ENCODE data around the gene MYDGF.
A peak's percentile ranks its signal among the peaks of the same experiment; 100 is the strongest.

Gene MYDGF

GRCh38 chr19:4640247-4641000, 29.7 kb downstream of the MYDGF start:
- no peak for DNase-seq

GRCh38 chr19:4639531-4640246, 30.5 kb downstream of the MYDGF start:
- DNase-seq, result no peak

GRCh38 chr19:4638828-4639530, 31.2 kb downstream of the MYDGF start, which contains the start of gene TNFAIP8L1:
TSS of gene TNFAIP8L1 (plus strand) at chr19:4639516. CDS start at chr19:4651870, 12,354 bp downstream.
- DNase-seq, result peak; percentile 89

- no peak for DNase-seq
Measured at GRCh38 chr19:4638317-4638716, 31.8 kb downstream of the MYDGF start.

GRCh38 chr19:4636761-4637160, 33.4 kb downstream of the MYDGF start:
- no peak for DNase-seq

GRCh38 chr19:4636151-4636717, 33.9 kb downstream of the MYDGF start:
- peak; percentile 34 for DNase-seq

GRCh38 chr19:4635754-4636116, 34.4 kb downstream of the MYDGF start:
- no peak for DNase-seq

- DNase-seq, result peak; percentile 47
Measured at GRCh38 chr19:4633140-4633967, 36.8 kb downstream of the MYDGF start.

GRCh38 chr19:4624733-4625362, 45.3 kb downstream of the MYDGF start:
- DNase-seq, result no peak

GRCh38 chr19:4624301-4624700, 45.8 kb downstream of the MYDGF start:
- DNase-seq, result no peak

- no peak for DNase-seq
Measured at GRCh38 chr19:4622695-4623421, 47.3 kb downstream of the MYDGF start.

- no peak for DNase-seq
Measured at GRCh38 chr19:4620675-4621074, 49.5 kb downstream of the MYDGF start.

GRCh38 chr19:4619668-4620294, 50.4 kb downstream of the MYDGF start:
- DNase-seq, result no peak

GRCh38 chr19:4618019-4618418, 52.1 kb downstream of the MYDGF start:
- DNase-seq, result no peak

- no peak for DNase-seq
Measured at GRCh38 chr19:4613254-4613751, 56.8 kb downstream of the MYDGF start.

- DNase-seq, result peak; percentile 56
Measured at GRCh38 chr19:4609878-4610511, 60.1 kb downstream of the MYDGF start.

Data from KG1 (cell line).